ENCODE measurements around the gene PCMT1. TPM values are rescaled to one million over a fixed set of nuclear protein-coding genes. Genes with fewer than 3 reads are reported as not detected.
"Not testable (repeated sequence)": the region's sequence is repeated elsewhere in the genome, so short reads cannot be mapped to it uniquely, and the experiment has no call there.

PCMT1 gene
- total RNA-seq (2014; rRNA removed) = 134 and 163 TPM in 2 replicates
- 79.4 TPM for polyA plus RNA-seq (2012)

DNA sequence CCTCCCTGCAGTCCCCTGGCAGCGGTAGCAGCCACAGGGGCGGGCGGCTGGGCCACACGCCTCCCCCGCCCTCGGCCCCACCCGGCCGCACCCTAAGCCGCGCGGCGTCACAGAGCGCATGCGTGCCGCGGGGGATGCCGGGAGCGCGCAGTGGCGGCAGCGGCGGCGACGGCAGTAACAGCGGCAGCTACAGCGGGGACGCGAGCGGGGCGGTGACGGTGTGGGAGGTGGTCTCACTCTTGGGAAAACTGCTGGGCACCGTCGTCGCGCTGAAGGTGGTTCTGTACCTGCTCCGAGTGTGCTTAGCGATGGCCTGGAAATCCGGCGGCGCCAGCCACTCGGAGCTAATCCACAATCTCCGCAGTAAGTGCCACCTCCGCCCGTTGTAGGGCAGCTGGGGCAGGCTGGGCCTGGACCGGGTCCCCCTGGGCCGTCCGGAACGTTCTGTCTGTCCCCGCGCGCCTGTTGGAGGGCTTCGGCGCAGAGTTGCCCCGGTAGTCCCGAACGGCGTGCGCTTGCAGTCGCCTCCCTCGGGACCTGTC, at the start of gene PCMT1:
Gene PCMT1, plus strand, starts transcription at position 148 of the 542 bp plus-strand sequence. Its CDS starts 161 bp downstream, at position 309.
- DNase-seq (ENCODE audit: low read depth) = peak; percentile 88

GRCh38 chr6:149701714-149702113, 47.8 kb upstream of the PCMT1 start:
- DNase-seq (ENCODE audit: low read depth) = no peak

- no peak for DNase-seq (ENCODE audit: low read depth)
These were observed 37.8 kb upstream of the PCMT1 start for GRCh38 chr6:149711711-149712110.

GRCh38 chr6:149714442-149714841, 35.1 kb upstream of the PCMT1 start:
- DNase-seq (ENCODE audit: low read depth) = no peak

GRCh38 chr6:149716181-149716963, 33.2 kb upstream of the PCMT1 start:
- no peak for DNase-seq (ENCODE audit: low read depth)

- no peak for DNase-seq (ENCODE audit: low read depth)
These were observed 32.3 kb upstream of the PCMT1 start for GRCh38 chr6:149717255-149717587.

- DNase-seq (ENCODE audit: low read depth) = peak; percentile 83
These were observed 31.7 kb upstream of the PCMT1 start, which contains the start of gene LATS1 for GRCh38 chr6:149717588-149718458. TSS of gene LATS1 (minus strand) at chr6:149718101. CDS start at chr6:149702126, 15,975 bp downstream.

DNA sequence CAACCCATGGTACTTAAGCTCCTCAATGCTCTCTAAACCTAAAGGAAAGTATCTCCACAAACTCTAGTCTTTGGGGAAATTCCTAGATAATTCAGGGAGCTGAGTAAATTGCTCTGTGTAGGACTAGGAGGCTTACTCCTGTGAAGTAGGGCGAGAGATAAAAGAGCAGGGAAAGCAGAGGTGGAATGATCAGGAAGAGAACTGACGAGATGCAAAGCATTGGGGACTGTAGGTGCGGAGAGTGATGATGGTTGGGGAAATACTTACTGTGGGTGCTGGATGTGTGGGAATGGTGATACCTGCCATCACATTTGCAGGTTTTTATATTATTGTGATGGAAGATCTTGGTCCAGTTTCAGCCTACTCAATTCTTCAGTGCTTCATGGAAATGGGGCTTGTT, 30.0 kb upstream of the PCMT1 start:
- DNase-seq (ENCODE audit: low read depth) = no peak

GRCh38 chr6:149723262-149723661, 26.3 kb upstream of the PCMT1 start:
- no peak for DNase-seq (ENCODE audit: low read depth)

DNA sequence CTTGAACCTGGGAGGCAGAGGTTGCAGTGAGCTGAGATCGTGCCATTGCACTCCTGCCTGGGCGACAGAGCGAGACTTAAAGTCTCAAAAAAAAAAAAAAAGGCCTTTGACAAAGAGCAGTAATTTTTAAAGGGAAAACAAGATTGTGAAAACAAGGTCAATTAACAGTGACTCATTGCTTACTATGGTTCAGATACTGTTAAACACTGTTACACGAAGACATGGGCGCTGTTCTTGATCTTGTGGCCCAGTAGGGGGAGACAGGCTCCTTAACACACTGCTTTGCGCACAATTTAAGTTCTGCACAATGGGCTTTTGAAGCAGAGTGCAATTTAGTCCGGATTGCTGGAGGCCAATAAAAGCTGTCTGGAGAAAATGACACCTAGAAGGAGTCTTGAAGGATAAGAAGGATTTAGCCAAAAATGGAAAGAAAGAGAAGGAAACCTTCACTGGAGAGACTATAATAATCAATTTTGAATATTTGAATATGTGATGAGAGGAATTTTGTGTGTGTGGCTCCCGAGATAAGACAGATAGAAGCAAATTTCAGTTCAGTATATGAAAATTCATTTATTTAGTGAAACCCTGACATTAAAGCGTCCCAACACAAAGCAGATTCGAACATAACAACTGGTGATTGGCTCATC, 25.6 kb upstream of the PCMT1 start:
- DNase-seq (ENCODE audit: low read depth) = peak; percentile 64

GRCh38 chr6:149725785-149726184, 23.8 kb upstream of the PCMT1 start:
- no peak for DNase-seq (ENCODE audit: low read depth)

- no peak for DNase-seq (ENCODE audit: low read depth)
These were observed 21.6 kb upstream of the PCMT1 start for GRCh38 chr6:149727793-149728498.

- DNase-seq (ENCODE audit: low read depth) = no peak
These were observed 20.9 kb upstream of the PCMT1 start for GRCh38 chr6:149728499-149729234.

DNA sequence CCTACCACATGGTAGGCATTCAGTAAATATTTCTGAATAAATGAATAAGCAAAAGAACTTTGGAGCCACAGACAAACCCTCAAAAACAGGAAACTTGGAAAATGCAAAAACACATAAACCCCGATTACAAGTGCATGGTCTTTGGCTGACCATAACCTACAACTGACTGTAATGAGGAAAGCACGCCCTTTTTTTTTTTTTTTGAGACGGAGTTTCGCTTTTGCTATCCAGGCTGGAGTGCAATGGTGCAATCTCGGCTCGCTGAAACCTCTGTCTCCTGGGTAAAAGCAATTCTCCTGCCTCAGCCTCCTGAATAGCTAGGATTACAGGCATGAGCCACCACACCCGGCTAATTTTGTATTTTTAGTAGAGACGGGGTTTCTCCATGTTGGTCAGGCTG, 19.7 kb upstream of the PCMT1 start:
- DNase-seq (ENCODE audit: low read depth) = no peak

DNA sequence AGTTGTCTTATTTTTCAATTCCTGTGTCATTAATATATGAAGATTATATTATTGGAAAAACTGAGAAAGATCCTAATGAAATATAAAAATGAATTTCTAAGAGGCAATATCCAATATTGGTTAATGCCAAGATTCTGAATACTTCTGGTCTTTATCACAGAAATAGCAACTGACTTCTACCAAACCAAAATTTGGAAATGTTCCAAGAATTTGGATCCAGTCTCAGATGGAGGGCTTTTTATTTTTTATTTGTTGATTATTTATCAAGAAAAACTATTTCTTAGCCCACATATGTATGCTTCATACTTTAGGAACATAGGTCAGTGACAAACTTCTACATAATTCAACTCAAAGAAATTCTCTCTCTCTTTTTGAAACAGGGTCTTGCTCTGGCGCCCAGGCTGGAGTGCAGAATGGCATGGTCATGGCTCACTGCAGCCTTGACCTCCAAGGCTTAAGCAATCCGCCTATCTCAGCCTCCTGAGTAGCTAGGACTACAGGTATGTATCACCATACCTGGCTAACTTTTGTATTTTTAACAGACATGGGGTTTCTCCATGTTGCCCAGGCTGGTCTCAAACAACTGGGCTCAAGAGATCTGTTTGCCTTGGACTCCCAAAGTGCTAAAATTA, 16.3 kb upstream of the PCMT1 start:
- no peak for DNase-seq (ENCODE audit: low read depth)

- no peak for DNase-seq (ENCODE audit: low read depth)
These were observed 14.6 kb upstream of the PCMT1 start for GRCh38 chr6:149734915-149735314.

GRCh38 chr6:149745252-149745651, 4.3 kb upstream of the PCMT1 start:
- DNase-seq (ENCODE audit: low read depth) = not testable (repeated sequence)

- DNase-seq (ENCODE audit: low read depth) = peak; percentile 96
These were observed 3.2 kb upstream of the PCMT1 start, which contains the start of gene NUP43 for GRCh38 chr6:149746147-149746946. TSS of gene NUP43 (minus strand) at chr6:149746529. CDS start at chr6:149746495, 34 bp downstream.

- not testable (repeated sequence) for DNase-seq (ENCODE audit: low read depth)
These were observed 403 bp upstream of the PCMT1 start for GRCh38 chr6:149749082-149749593.
